Measurements from ENCODE around the gene MMP27.

MMP27 gene

GRCh38 chr11:102669664-102670063, 35.9 kb downstream of the MMP27 start:
- no peak overlapping the region for H3K4me3 ChIP-seq (ENCODE audit: low read depth, low read length)
- no peak for DNase-seq (ENCODE audit: low read depth)
- no peak for TF ChIP-seq CTCF (IDR thresholded peaks at IDR 0.05; ENCODE audit: low read depth, low read length, missing control alignments)

- peak; percentile 82 for TF ChIP-seq CTCF (IDR thresholded peaks at IDR 0.05; ENCODE audit: low read depth, low read length, missing control alignments)
- DNase-seq (ENCODE audit: low read depth), result no peak
- H3K4me3 ChIP-seq (ENCODE audit: low read depth, low read length), result no peak overlapping the region
Observed at GRCh38 chr11:102666331-102666957, 39.1 kb downstream of the MMP27 start.

- TF ChIP-seq CTCF (IDR thresholded peaks at IDR 0.05; ENCODE audit: low read depth, low read length, missing control alignments), result peak; percentile 65
- DNase-seq (ENCODE audit: low read depth), result no peak
Observed at GRCh38 chr11:102664001-102664752, 41.4 kb downstream of the MMP27 start.

GRCh38 chr11:102662607-102663006, 43.0 kb downstream of the MMP27 start:
- TF ChIP-seq CTCF (IDR thresholded peaks at IDR 0.05; ENCODE audit: low read depth, low read length, missing control alignments), result no peak
- H3K4me3 ChIP-seq (ENCODE audit: low read depth, low read length), result no peak overlapping the region
- no peak for DNase-seq (ENCODE audit: low read depth)

More at GRCh38 chr11:102664001-102664752, 41.4 kb downstream of the MMP27 start:
- no peak overlapping the region for H3K4me3 ChIP-seq (ENCODE audit: low read depth, low read length)

- no peak for DNase-seq (ENCODE audit: low read depth)
- no peak overlapping the region for H3K4me3 ChIP-seq (ENCODE audit: low read depth, low read length)
- TF ChIP-seq CTCF (IDR thresholded peaks at IDR 0.05; ENCODE audit: low read depth, low read length, missing control alignments), result no peak
Observed at GRCh38 chr11:102661040-102661439, 44.5 kb downstream of the MMP27 start.

GRCh38 chr11:102656528-102656927, 49.0 kb downstream of the MMP27 start:
- DNase-seq (ENCODE audit: low read depth), result no peak
- H3K4me3 ChIP-seq (ENCODE audit: low read depth, low read length), result no peak overlapping the region
- TF ChIP-seq CTCF (IDR thresholded peaks at IDR 0.05; ENCODE audit: low read depth, low read length, missing control alignments), result no peak
